HG03060 (cell line): Measurements from ENCODE around the gene DAZ1.
"Not testable (repeated sequence)": the region's sequence is repeated elsewhere in the genome, so short reads cannot be mapped to it uniquely, and the experiment has no call there.

ENCODE experiments used
- ATAC-seq: cut with Tn5 transposase; IDR thresholded peaks from one replicate; pipeline ENCODE4 v1.9.1; 2021; ENCODE audit warnings: low read depth, moderate number of reproducible peaks; ENCODE audit not compliant: unreplicated experiment

The DAZ1 gene, protein sequence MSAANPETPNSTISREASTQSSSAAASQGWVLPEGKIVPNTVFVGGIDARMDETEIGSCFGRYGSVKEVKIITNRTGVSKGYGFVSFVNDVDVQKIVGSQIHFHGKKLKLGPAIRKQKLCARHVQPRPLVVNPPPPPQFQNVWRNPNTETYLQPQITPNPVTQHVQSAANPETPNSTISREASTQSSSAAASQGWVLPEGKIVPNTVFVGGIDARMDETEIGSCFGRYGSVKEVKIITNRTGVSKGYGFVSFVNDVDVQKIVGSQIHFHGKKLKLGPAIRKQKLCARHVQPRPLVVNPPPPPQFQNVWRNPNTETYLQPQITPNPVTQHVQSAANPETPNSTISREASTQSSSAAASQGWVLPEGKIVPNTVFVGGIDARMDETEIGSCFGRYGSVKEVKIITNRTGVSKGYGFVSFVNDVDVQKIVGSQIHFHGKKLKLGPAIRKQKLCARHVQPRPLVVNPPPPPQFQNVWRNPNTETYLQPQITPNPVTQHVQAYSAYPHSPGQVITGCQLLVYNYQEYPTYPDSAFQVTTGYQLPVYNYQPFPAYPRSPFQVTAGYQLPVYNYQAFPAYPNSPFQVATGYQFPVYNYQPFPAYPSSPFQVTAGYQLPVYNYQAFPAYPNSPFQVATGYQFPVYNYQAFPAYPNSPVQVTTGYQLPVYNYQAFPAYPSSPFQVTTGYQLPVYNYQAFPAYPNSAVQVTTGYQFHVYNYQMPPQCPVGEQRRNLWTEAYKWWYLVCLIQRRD

DNA sequence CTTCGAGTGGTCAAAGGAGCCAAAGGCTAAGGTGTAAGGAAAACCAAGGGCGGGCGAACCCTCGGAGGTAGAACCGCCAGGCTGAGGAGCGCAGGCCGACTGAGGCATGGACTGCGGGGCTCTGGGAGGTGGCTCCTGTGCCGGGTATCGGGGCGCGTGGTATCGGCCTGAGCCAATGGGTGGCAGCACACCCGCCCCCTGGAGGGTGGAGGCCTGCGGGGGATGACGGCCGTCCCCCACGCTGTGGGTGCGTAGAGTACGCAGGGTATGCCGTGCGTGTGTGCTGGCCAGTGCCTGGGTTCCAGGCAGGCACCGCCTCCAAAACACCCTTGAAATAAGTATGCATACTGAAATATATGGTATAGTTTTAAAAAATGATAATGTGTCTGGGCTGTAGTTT, at the start of gene DAZ1:
Gene DAZ1 (minus strand): TSS at position 101 of the 400 bp plus-strand sequence. CDS start 208 bp downstream, outside the sequence.
- ATAC-seq, result not testable (repeated sequence)

DNA sequence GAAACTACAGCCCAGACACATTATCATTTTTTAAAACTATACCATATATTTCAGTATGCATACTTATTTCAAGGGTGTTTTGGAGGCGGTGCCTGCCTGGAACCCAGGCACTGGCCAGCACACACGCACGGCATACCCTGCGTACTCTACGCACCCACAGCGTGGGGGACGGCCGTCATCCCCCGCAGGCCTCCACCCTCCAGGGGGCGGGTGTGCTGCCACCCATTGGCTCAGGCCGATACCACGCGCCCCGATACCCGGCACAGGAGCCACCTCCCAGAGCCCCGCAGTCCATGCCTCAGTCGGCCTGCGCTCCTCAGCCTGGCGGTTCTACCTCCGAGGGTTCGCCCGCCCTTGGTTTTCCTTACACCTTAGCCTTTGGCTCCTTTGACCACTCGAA, 20.4 kb upstream of the DAZ1 start, which contains the start of gene DAZ2:
Gene DAZ2 (plus strand): TSS at position 301 of the 400 bp plus-strand sequence. CDS start 208 bp downstream, outside the sequence.
- ATAC-seq, result not testable (repeated sequence)

DNA sequence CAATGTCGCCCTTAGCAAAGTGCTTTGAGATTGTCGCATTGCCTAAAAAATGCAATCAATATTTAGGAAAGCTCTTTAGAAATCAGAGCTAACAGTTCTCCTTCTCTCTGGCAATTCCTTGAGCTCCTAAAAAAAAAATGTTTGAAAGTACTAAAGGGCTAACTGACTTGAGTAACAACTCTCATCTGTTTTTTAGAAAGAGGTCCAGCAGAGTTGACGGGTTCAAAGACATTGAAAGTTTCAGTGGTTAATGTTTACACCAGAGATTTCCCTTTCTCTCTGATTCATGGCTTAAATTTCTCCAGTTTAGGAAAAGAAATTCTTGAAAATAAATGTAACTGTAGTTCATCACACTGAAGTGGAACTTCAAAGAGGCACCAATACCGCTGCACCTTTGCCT, 11.9 kb upstream of the DAZ1 start:
- not testable (repeated sequence) for ATAC-seq

DNA sequence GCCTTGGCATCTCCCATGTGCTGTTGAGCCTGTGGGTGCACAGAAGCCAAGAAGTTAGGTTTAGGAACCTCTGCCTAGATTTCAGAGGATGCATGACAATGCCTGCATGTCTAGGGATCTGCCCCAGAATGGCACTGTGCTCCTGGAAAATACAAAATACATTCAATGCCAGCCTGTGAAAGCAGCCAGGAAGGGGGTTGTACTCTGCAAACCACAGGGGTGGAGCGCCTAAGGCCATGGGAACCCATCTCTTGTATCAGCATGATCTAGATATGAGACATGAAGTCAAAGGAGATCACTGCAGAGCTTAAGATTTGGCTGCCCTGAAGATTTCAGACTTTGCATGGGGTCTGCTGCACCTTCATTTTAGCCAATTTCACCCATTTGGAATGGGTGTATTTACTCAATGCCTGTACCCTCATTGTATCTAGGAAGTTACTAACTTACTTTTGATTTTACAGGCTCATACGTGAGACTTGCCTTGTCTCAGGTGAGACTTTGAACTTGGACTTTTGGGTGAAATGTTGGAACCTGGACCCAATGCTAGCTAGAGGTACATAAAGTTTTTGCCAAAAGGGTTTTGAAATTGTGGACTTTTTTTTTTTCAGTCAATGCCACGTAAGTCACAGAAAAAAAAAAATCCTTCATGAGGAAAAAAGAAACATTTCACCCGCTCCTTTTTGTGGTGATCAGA, 11.1 kb upstream of the DAZ1 start:
- ATAC-seq, result not testable (repeated sequence)

DNA sequence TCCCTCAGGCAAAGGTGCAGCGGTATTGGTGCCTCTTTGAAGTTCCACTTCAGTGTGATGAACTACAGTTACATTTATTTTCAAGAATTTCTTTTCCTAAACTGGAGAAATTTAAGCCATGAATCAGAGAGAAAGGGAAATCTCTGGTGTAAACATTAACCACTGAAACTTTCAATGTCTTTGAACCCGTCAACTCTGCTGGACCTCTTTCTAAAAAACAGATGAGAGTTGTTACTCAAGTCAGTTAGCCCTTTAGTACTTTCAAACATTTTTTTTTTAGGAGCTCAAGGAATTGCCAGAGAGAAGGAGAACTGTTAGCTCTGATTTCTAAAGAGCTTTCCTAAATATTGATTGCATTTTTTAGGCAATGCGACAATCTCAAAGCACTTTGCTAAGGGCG, 8.6 kb upstream of the DAZ1 start:
- not testable (repeated sequence) for ATAC-seq
